ENCODE measurements around the gene NCKIPSD.

The NCKIPSD gene

DNA sequence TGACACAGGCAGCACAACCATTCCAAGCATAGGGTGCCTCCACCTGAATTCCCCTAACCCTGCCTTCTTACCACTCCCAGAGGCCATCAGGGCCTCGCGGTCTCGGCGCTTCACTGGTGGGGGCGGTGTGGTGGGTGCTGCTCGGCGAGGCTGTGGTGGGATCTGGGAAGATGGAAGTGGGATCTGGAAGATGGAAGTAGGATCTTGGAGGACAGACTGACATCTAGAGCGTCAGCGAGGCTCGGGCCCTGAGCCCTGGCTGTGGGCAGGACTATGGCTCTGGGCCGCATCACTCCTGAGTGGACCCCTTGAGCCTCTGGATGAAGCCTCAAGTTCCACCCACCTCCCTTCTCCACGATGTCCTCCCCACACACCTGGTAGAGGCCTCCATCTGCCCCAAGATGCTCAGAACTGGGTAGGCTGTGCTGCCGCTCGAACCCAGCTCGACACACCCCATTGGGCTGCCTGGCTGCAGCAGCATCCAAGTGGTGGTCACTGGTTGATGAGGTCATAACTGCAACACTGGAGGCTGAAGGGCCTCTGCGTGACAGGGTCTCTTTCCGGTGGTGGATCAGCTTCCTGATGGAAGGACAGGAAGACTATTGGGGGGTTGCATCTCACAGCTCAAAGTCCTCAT is 3.6 kb downstream of the NCKIPSD start:
- H3K4me3 ChIP-seq: no peak overlapping the region
- H3K27ac ChIP-seq: no peak overlapping the region

DNA sequence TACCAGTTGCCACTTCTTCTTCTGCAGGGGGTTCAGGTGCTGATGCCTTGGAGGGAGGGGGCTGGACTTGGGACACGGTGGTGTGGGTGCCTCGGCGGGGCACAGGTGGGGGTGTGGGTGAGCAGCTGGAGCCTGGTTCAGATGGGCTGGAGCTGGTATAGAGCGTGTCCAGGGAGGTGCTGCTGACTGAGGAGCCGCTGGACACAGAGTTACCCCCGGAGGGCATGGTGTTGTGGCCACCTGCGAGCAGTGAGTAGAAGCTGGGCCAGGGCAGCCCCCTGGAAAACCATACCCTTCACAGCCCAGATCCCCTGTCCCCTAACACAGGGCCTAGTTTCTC is 4.2 kb downstream of the NCKIPSD start:
- no peak overlapping the region for H3K27ac ChIP-seq
- no peak overlapping the region for H3K4me3 ChIP-seq

DNA sequence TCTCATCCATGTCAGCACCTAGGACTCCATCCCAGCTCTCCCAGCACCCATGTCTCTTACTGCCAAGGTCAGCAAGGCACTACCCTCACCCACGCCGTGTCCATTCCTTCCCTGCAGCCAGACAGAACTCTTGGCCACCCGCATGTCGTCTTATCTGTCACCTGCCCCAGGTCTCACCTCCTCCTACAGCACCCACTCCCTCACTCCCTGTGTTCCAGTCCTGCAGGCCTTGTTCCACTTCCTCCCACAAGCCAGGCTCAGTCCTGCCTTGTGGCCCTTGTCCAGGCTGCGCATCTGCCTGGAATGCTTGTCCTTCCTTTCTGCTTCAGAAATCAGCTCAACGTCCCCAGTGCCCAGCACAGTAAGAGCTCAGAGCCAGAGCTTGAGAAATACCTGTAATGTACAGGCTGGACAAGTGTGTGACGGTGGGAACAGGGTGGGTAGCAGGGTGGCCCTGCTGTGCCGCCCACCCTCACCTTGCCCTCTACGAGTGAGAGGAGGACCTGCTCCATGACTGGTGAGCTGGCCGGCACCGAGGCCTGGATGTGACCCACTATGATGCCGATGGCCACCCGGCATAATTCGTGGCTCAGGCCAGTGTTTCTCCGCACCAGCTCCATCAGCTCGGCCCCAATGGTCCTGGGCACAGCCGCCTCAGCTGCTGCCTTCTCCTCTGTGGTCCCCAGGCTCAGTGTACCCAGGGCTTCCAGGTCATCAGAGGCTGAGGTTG is 4.7 kb downstream of the NCKIPSD start:
- Histone ChIP-seq H3K27ac (no peak overlapping the region), H3K4me3 (no peak overlapping the region)

DNA sequence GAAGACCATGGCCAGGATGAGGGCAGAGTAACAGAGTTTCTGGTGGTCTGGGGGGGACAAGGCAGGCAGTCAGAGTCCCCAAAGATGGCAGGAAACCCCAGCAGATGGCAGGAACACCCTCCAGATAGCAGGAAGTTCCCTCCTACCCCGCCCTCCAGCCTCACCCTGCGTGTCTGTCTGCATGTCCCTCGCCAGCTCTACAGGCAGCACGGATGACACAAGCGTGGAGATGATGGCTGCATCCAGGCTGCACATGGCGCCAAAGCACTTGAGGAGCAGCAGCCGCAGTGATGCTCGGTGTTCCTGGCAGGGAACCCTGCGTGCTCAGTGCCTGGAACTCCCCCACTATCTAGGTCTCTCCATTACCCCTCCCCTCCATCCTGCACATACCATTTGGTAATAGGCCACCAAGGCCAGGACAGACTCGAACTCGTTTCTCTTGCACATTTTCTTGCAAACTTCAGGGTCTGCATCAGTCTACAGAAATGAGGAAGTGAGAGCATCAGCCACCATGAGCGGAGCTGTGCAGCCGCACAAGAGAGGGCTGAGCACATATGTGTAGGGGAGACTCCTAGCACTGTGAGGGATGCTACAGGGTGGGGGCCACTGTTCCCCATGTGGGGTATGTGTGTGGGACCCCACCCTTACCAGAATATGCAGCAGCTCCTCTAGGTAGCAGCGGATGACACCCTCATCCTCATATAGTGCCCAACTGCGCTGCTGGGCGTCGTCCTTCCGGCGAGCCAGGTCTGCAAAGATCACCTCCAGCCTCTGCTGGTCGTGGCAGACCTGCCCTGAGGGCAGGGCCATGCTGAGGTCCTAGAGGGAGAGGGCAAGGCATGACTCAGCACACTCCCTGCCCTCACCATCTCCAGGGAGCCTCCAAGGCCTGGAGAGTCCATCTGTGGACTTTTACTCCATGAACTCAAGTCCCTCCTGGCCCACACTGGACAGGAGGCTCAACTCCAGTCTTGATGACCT is 6.0 kb downstream of the NCKIPSD start:
- no peak overlapping the region for H3K27ac ChIP-seq
- no peak overlapping the region for H3K4me3 ChIP-seq

DNA sequence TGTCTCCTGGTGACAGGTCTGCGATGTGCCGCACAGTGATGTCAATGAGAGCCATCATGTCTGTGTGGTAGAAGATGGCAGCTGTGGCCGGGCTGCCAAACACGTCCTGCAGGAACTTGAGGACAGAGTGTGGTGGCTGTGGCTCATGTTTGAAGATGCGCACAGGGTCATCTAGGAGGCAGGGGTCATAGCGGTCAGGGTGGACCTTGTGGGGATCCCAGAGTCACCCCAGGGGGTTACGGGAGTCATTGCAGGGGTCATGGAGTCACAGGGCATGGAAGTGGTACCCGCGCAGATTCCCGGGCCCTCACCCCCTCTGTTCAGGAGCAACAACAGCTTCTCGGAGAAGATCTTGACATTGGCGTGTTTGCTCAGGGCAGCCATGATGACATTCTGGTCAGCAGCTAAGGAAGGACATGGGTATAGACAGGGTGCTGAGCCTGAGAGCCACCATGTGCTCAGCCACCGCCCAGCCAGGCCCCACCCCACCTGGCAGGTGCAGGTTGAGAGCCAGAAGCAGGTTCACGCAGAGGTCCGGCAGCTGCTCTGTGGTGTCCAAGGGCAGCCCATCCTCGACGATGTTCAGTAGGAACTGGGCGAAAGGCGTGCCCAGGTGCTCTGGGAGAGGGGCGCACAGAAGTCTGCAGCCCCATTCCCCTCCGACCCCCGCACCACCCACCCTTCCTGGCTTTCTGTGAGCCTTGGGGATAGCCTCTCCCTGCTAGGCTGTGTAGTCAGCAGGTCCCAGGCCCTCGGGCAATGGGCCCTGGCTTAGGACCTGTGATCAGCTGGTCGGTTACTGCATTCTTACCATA is 6.9 kb downstream of the NCKIPSD start:
- Histone ChIP-seq H3K4me3 (no peak overlapping the region), H3K27ac (no peak overlapping the region)

DNA sequence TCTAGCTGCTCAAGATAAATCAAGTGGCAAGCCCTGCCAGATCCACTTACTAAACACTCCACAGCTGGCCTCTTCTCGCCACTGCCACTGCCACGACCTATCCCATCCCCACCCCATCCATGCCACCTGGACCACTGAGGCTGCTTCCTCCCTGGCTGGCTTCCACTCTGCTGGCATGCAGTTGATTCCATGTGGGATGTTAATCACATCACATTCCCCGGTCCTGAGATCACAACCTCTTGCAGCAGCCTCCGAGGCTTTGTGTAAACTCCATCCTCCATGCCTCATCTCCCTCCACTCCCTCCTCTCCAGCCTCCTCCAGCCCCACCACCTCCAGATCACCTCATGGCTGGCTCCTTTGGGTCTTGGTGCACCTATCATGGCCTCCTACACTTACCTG is 7.7 kb downstream of the NCKIPSD start:
- no peak overlapping the region for H3K4me3 ChIP-seq

DNA sequence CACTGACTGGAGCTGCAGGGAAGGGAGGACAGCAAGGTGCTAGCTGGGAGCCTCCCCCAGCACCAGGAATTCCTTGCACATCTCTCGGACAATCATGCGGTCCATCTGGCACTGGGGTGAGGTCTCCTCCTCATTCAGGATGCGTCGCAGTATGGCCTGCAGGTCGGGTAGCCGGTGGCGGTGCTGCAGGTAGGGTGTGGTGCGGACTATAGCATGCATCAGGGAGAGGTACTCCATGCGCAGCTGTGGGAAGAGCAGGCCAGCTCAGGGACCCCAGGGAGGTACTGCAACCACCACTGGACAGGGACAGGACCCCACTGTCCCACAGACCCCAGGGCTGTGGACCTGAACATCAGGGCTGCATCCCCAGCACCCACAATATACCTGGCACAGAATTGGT is 11.2 kb downstream of the NCKIPSD start:
- Histone ChIP-seq H3K27ac (no peak overlapping the region), H3K4me3 (no peak overlapping the region)

More for the DNA sequence above, 7.7 kb downstream of the NCKIPSD start:
- H3K27ac ChIP-seq: no peak overlapping the region

DNA sequence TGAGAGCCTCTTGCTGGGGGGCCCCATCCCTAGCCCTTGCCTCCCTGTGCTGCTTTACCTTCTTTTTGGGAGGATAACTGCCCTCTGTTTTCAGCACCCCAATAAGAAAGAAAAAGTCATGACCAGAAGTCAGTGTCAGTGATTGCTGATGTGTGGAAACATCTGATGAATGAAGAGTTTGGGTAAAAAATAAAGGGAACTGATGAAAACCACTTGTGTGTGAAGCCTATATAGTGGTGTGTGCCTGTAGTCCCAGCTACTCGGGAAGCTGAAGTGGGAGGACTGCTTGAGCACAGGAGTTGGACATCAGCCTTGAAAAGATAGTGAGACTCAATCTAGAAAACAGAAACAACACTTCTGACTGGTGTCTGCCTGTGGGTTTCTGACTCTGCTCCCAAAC is 13.2 kb downstream of the NCKIPSD start:
- Histone ChIP-seq H3K4me3 (no peak overlapping the region), H3K27ac (no peak overlapping the region)

DNA sequence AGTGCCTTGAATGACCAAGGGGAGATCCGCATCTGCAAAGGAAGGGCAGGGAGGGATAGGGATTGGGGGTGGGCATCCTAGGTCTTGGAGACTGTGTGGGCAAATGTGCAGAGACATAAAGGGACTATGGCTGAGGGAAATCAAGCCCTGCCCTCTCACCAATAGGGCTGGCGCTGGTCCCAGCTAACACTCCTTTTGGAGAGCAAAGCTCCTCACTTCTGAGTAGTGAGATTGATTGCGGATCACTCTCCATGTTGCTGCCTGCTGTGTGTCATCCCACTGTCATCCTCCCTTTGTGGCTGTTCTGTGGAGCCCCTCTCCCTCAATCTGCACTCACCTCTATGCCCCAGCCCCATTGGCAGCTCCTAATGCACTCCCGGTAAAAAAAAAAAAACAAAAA is 20.8 kb downstream of the NCKIPSD start:
- no peak overlapping the region for H3K4me3 ChIP-seq
- H3K27ac ChIP-seq: peak overlapping the region in 2 of 21 experiments; percentile 17 to 87

DNA sequence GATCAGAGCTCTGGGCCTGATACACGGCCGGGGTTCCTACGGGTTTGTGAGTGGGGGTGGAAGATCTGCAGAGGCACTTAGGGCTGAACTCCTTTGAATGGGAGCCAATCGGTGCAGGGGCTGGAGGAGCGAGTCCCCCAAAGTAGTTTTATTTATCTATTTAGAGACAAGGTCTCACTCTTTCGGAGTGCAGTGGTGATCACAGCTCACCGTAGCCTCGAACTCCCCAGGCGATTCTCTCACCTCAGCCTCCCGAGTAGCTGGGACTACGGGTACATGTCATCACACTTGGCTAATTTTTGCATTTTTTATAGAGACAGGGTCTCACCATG is 21.4 kb downstream of the NCKIPSD start:
- peak overlapping the region in 2 of 7 experiments; percentile 51 to 54 for H3K4me3 ChIP-seq
- peak overlapping the region in 4 of 21 experiments; percentile 73 to 87 (median 76) for H3K27ac ChIP-seq

DNA sequence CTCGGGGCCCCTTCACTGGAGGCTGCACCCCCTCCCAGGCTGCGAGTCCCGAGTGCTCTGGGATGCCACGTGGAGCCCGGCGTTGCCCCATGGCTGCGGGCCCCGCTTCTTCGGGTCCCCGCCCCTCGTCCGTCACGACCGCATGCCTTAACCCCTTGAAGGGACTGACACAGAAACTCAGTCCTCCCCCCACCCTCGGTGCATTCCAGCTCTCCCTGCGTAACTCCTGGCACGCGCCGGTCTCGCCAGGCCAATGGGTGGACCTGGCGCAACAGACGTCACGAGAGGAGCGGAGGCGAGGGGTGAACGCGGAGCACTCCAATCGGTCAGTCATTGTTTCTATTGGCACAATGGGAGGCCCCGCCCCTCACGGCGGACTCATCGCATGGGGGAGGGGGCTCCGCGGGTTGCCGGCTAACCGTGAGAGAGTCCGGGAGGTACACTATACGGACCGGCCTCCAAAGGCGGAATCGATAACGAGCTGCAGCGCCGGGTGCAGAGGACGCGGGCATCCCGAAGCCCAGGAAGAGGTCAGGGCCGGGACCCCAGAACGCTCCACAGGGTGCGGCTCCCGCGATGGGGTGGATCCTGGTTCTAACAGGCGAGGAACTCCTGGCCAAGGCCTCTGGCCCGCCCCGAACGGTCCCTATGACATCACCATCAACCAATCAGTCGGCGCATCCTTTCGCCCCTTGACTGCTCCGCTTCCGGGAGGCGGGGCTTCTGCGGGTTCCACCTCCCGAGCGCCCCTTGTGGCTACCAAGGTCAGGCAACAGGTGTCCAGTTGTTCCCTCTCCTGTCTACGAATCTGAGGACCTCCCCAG is 22.0 kb downstream of the NCKIPSD start:
- Histone ChIP-seq H3K4me3 (peak overlapping the region; percentile 47 to 57 (median 51)), H3K27ac (peak overlapping the region; percentile 4 to 88 (median 74))

DNA sequence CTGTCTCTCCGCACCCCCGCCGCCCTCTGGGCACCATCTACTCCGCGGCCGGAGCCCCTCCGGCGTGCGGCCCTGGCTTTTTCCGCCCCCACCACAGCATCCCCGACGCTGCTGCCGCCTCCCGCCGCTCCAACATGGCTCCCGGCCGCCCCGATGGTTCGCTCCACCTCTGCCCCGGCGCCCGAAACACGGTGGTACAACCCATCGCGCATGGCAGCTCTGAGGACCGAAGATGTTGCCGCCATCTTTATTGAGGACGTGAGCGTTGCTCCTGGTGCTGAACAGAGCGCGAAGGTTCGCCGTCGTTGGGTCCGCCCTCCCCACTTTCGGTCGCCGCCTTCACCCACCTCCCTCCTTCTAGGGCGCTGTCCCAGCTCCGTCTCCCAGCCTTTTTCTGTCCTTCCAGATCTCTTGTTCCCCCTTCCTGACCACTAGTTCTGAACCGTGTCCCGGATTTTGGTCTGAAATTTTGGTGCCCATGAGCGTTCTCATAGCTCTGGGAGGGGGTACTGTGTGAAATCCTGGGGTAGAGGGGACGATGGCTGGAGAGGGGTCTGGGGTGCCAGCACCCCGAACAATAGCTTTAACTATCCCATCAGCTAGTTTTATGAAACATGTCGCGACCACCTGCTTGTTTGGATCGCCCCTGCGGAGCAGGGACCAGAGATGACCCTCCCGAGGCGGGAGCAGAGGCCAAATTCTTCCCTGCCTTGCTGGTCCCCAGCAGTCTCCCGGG is 22.8 kb downstream of the NCKIPSD start, which contains the start of gene CELSR3:
CELSR3 (minus strand) TSS at position 134 of the 736 bp plus-strand sequence. CDS start 252 bp downstream, outside the sequence.
- H3K27ac ChIP-seq: peak within 1 kb of the TSS; percentile 4 to 88 (median 74)
- H3K4me3 ChIP-seq: peak within 1 kb of the TSS; percentile 47 to 57 (median 51)

DNA sequence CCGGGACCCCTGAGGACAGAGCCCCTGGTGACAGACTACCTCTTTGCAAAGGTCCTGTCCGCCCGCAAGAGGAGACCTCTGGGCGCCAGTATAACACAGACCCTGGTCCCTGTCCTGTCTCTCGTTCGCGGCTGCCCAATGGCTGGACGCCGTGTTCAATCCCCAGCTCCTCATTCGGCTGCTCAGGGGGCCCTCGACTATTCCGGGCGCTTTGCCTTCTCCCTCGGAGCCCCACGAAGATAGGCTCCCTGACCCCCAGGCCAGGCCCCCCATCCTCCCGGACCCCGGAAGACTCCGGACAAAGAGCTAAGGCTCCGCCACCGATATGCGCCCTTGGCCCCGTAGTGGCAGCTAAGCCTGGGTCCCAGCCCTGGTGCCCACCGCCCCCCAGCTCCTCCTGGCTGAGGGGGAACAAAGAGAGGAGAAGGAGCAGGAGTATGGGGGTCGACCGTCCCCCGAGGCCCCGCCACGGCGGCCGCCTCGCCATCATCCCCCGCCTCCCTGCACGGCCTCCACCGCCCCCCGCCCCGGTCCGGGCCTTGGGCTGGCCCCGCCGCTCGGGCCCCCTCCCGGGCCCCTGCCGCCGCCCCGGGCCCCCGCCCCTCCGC is 23.5 kb downstream of the NCKIPSD start:
- H3K4me3 ChIP-seq: peak overlapping the region; percentile 47 to 57 (median 51)
- no peak overlapping the region for H3K27ac ChIP-seq

DNA sequence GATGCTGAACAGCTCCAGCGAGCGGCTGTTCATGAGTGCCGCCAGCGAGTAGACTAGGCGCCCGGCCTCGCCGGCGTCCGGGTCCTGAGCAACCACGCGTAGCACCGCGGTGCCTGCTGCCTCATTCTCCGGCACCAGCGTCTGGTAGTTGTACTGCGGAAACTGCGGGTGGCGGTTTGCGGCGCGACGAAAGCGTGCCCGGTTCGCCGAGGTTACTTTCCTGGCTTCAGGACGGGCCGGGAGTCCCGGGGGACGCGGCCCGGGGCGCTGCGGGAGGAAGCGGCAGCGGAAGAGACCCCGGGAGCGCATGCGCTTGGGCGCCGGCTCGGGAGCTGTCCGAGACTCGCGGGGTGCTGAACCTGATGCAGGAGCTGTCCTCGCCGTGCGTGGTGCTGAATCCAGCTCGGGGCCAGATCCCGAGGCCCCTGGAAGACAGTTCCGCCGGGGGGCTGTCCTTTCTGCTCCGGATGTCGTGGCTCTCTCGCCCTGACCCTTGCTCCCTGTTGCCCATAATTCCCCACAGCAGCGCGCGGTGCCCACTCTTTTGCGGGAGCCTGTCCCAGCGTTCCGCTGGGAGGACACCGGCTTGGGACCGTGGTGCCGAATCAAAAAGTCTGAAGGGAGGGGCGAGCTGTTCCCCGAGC is 24.1 kb downstream of the NCKIPSD start:
- no peak overlapping the region for H3K27ac ChIP-seq
- H3K4me3 ChIP-seq: peak overlapping the region in 4 of 7 experiments; percentile 16 to 27 (median 24)

DNA sequence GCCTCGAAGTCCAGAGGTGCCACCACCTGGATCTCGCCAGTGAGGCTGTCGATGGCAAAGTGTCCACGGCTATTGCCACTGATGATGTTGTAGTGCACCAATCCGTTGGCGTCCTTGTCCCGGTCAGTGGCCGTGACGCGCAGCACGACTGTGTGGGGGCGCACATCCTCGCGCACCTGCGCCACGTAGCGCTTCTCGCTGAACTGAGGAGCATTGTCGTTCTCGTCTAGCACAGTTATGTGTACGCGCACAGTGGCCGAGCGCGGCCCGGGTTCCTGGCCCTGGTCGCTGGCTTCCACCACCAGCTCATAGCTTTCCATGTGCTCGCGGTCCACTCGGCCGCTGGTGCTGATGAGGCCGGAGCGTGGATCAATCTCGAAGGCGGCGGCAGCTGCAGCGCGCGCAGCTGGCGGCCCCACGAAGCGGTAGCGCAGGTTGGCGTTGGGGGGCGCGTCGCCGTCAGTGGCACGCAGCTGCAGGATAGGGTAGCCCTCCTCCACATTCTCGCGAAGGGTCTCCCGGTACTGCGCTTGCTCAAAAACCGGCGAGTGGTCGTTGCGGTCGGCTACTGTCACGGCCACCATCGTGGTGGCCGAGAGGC is 24.8 kb downstream of the NCKIPSD start:
- Histone ChIP-seq H3K27ac (no peak overlapping the region), H3K4me3 (peak overlapping the region in 1 of 7 experiments; percentile 20)

DNA sequence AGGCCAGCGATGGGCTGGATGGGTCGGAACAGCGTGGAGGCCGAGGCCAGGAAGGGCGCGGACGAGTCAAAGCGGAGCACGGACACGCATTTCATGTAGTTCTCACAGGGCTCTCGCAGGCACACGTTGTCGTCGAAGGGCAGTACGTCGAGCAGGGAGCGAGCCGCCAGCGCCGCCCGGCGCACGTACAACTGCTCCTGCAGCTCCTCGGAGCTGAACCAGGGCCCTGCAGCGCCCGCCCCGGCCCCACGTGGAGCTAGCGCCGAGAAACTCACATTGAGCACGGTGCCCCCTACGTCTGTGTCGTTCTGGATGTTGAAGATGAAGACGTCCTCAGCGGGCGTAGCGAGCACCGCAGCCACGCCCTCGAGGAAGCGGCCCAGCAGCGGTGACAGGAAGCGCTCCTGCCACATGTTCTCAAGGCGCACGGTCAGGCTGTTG is 28.9 kb downstream of the NCKIPSD start:
- peak overlapping the region; percentile 37 to 64 (median 54) for H3K4me3 ChIP-seq
- H3K27ac ChIP-seq: peak overlapping the region in 10 of 21 experiments; percentile 6 to 79 (median 58)

Measured in skin epidermis (tissue), 12 donors.